CD1c-positive myeloid dendritic cell (primary cell): ENCODE results near the gene BLVRB.

Source experiments
- DNase-seq: peaks from one replicate; pipeline ENCODE4 v3.0.0-alpha.2; 2016; ENCODE audit errors: extremely low spot score

Gene BLVRB

GRCh38 chr19:40403262-40403984 lies 62.1 kb downstream of the BLVRB start:
- DNase-seq: peak; percentile 85

- no peak for DNase-seq
Measured at GRCh38 chr19:40400559-40400958, 65.0 kb downstream of the BLVRB start.

GRCh38 chr19:40398417-40399131 lies 67.0 kb downstream of the BLVRB start:
- peak; percentile 76 for DNase-seq
